Prostate gland (tissue), 2 donors: ENCODE data around the gene DIPK2B. TPM values are rescaled to one million over a fixed set of nuclear protein-coding genes. Genes with fewer than 3 reads are reported as not detected.

ENCODE experiments used
- DNase-seq: peaks from one replicate; pipeline ENCODE4 v3.0.0-alpha.2; 2019; ENCODE audit warnings: low spot score
- H3K27ac ChIP-seq, 2 donors: fragments of 200-600 bp; sonication (generic); 2 replicates each; pipeline ENCODE4 v1.5.1; 2017 to 2019
- H3K27me3 ChIP-seq: fragments of 200-600 bp; sonication (generic); replicated peaks from 2 replicates; pipeline ENCODE4 v1.5.1; 2019; ENCODE audit not compliant: insufficient read depth
- H3K36me3 ChIP-seq, 2 donors: fragments of 200-600 bp; sonication (generic); 1 replicate in 1 of 2; 2 replicates in 1 of 2; pipeline versions ENCODE4 v1.5.1 to v1.8.1; 2017 to 2019
- H3K4me1 ChIP-seq: fragments of 200-600 bp; sonication (generic); replicated peaks from 2 replicates; pipeline ENCODE4 v1.5.1; 2019
- H3K4me3 ChIP-seq, 2 donors: fragments of 200-600 bp; sonication (generic); 2 replicates each; pipeline ENCODE4 v1.5.1; 2017 to 2019
- H3K9me3 ChIP-seq: fragments of 200-600 bp; sonication (generic); 2 replicates; pipeline ENCODE4 v1.5.1; 2017
- CTCF ChIP-seq, 4 experiments: fragments of 200-600 bp in 2 of 4; fragments of 450-650 bp in 2 of 4; sonication (generic) in 2 of 4; IDR thresholded peaks; 1 replicate in 3 of 4; 2 replicates in 1 of 4; pipeline ENCODE4 v1.5.1; 2016 to 2019; ENCODE audit warnings: antibody characterized with exemption in 4 of 4, mild to moderate bottlenecking in 2 of 4, moderate library complexity in 2 of 4
- POLR2A ChIP-seq: fragments of 450-650 bp; IDR thresholded peaks from one replicate; pipeline ENCODE4 v1.6.1; 2016; ENCODE audit warnings: antibody characterized with exemption, mild to moderate bottlenecking
- POLR2AphosphoS5 ChIP-seq: sonication (generic); formaldehyde crosslinking; IDR thresholded peaks from one replicate; pipeline ENCODE4 v1.6.1; 2017; ENCODE audit warnings: antibody characterized with exemption
- WGBS: methylation state at CpG from one replicate; pipeline ENCODE4 v1.1.5; 2018; 5-methylcytosine and 5-hydroxymethylcytosine counted together
- intact Hi-C: fragments of 100-400 bp; cut with DNase I; formaldehyde crosslinking; loops from one replicate; pipeline ENCODE4 v1.14.2; 2022
- total RNA-seq, 2 donors: library from RNA; depleted of rRNA; stranded (reverse); fragments of >200 nt; gene quantifications; one replicate each; pipeline ENCODE4 v1.1.0, GENCODE V29; 2016

The DIPK2B gene
- total RNA-seq, 2 donors from 2014 or later: 7.4 to 14.9 TPM

GRCh38 chrX:45198706-45199105, 2.0 kb downstream of the DIPK2B start:
- no peaks in the 10 kb centered on the region for H3K36me3 ChIP-seq
- H3K9me3 ChIP-seq: no peaks in the 10 kb centered on the region
- H3K4me1 ChIP-seq: no peaks in the 10 kb centered on the region
- intact Hi-C loops: no loop called here
- 95% methylated on average over 4 of the region's 4 CpGs for WGBS
- no peak for DNase-seq
- no peak overlapping the region for H3K27ac ChIP-seq
- TF ChIP-seq CTCF (IDR thresholded peaks at IDR 0.05) (no peak), POLR2A (no peak), POLR2AphosphoS5 (no peak)
- H3K27me3 ChIP-seq: no peaks in the 10 kb centered on the region
- no peak overlapping the region for H3K4me3 ChIP-seq

- 71% methylated on average over 3 of the region's 3 CpGs for WGBS
- Histone ChIP-seq H3K4me1 (no peaks in the 10 kb centered on the region), H3K27ac (no peak overlapping the region), H3K9me3 (no peaks in the 10 kb centered on the region), H3K4me3 (no peak overlapping the region), H3K27me3 (no peaks in the 10 kb centered on the region), H3K36me3 (no peaks in the 10 kb centered on the region)
- intact Hi-C loops: no loop called here
- DNase-seq: no peak
- TF ChIP-seq POLR2A: no peak
- no peak for TF ChIP-seq POLR2AphosphoS5
- TF ChIP-seq CTCF (IDR thresholded peaks at IDR 0.05): no peak
Measured at GRCh38 chrX:45198301-45198700, 2.4 kb downstream of the DIPK2B start.

GRCh38 chrX:45196701-45197100, 4.0 kb downstream of the DIPK2B start:
- Histone ChIP-seq H3K4me1 (no peaks in the 10 kb centered on the region), H3K36me3 (no peaks in the 10 kb centered on the region), H3K9me3 (no peaks in the 10 kb centered on the region), H3K4me3 (no peak overlapping the region), H3K27me3 (no peaks in the 10 kb centered on the region), H3K27ac (no peak overlapping the region)
- TF ChIP-seq POLR2A (no peak), CTCF (IDR thresholded peaks at IDR 0.05) (no peak), POLR2AphosphoS5 (no peak)
- intact Hi-C loops: no loop called here
- DNase-seq: no peak
- 84% methylated on average over 2 of the region's 2 CpGs for WGBS

GRCh38 chrX:45191820-45192409, 8.8 kb downstream of the DIPK2B start:
- H3K27me3 ChIP-seq: no peaks in the 10 kb centered on the region
- H3K9me3 ChIP-seq: no peaks in the 10 kb centered on the region
- TF ChIP-seq POLR2A (no peak), POLR2AphosphoS5 (no peak), CTCF (IDR thresholded peaks at IDR 0.05) (no peak)
- no peak overlapping the region for H3K27ac ChIP-seq
- no peaks in the 10 kb centered on the region for H3K36me3 ChIP-seq
- intact Hi-C loops: no loop called here
- DNase-seq: no peak
- no peak overlapping the region for H3K4me3 ChIP-seq
- no peaks in the 10 kb centered on the region for H3K4me1 ChIP-seq
- 47% methylated on average over 7 of the region's 7 CpGs for WGBS

- 80% methylated on average over 8 of the region's 8 CpGs for WGBS
- TF ChIP-seq POLR2A (no peak), CTCF (IDR thresholded peaks at IDR 0.05) (no peak), POLR2AphosphoS5 (no peak)
- H3K36me3 ChIP-seq: no peaks in the 10 kb centered on the region
- no peaks in the 10 kb centered on the region for H3K4me1 ChIP-seq
- DNase-seq: no peak
- no peaks in the 10 kb centered on the region for H3K27me3 ChIP-seq
- no peaks in the 10 kb centered on the region for H3K9me3 ChIP-seq
- no peak overlapping the region for H3K27ac ChIP-seq
- intact Hi-C loops: no loop called here
- no peak overlapping the region for H3K4me3 ChIP-seq
Measured at GRCh38 chrX:45191383-45191782, 9.3 kb downstream of the DIPK2B start.
